Diencephalon (tissue), 1 donor: Measurements from ENCODE around the gene SCN8A. TPM values are rescaled to one million over a fixed set of nuclear protein-coding genes. Genes with fewer than 3 reads are reported as not detected.

ENCODE experiments used
- total RNA-seq: library from RNA; depleted of rRNA; stranded (reverse); fragments of >200 nt; gene quantifications from one replicate; pipeline ENCODE4 v1.2.3, GENCODE V29; 2014

Gene SCN8A
- 74.3 TPM for total RNA-seq

DNA sequence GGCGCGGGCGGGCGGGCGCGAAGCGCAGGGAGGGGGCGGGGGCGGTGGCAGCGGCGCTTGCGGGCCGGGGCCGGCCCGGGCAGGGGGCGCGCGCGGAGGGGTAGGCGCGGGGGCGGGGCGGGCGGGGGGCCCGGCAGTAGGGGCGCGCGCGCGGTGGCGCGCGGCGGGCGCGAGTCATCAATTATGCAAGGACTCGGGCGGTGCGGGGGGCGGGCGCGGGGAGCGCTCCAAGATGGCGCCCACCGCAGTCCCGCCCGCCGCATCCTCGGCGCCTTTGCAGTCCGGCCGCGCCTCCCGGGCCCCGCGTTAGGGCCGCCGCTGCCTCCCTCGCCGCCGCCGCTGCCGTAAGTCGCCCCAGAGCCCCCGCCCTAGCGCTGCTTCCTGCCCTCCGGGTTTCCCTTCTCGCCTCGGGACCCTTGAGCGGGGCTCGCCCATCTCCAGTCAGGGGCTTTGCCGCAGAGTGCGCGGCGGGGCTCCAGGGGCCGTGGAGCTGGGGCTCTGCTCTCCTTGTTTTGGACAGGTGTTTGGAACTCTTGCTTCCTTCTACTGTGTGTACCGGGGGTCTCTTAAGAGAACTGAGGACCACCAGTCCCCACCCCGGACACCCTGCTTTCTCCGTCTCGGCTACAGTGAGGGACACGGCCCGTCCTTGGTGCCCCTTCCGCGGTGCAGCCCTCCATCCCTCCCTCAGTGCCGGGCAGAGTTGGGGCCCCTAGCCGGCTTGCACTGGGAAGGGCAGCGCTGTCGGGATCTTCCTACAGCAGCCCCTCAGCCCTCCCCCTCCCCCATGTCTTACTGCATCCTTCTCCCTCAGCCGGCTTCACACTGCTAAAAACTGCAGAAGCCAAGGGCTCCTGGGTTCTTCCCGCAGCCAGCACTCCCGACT is at the start of gene SCN8A:
Gene SCN8A, plus strand, starts transcription at position 218 of the 886 bp plus-strand sequence. CDS start 71,585 bp downstream, outside the sequence.

DNA sequence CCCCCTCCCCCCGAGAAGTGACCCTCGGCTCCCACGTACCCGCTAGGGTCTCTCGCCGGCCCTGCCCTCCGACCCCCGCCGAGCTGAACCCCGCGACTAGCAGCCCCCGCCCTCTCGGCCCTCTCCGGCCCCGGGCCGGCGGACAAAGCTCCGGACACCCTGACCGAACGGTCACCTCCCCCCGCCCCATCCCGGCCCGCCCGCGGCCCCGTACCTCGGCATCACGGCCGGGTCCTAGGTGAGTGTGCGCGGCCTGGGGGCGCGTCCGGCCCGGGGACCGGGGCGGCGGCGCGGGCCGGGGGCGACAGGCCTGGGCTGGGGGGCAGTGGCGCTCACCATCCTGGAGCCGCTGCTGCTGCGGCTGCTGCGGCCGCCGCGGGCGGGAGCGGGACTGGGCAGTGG is 257.3 kb downstream of the SCN8A start, which contains the start of gene FIGNL2:
Gene FIGNL2, minus strand, starts transcription at position 393 of the 402 bp plus-strand sequence. CDS start 26,305 bp downstream, outside the sequence.

Other genes with a start within 250 kb of the SCN8A start
- gene CELA1, start 244.6 kb upstream of the SCN8A start, total RNA-seq: not detected
- 0.23 TPM for gene GALNT6, start 199.8 kb upstream of the SCN8A start, total RNA-seq
- gene SLC4A8, start 166.4 kb upstream of the SCN8A start, total RNA-seq: 42.7 TPM